ENCODE measurements around the gene MED26.

DNA sequence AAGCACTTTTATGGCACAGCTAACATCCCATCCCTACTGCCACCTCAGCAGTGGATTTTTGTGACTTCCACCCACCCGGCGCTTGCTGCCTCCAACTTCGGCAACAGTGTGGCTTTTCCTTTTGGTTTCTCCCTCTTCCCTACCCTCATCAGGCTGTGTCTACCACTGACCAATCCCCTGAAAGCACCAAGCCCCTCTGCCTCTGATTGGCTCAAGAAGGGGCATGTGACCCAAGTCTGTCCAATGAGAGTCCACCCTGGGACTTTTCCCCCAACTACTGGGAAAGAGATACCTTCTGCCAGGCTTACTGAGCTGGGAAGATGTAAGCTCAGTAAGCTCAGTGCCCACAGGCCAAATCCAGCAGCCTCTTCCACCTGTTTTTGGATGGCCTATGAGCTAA is 26.1 kb upstream of the MED26 start:
- TF ChIP-seq POLR2A (IDR thresholded peaks at IDR 0.05; ENCODE audit: low read length) (no peak), GATA1 (IDR thresholded peaks at IDR 0.05; ENCODE audit: low read depth, low read length) (no peak)

All from erythroblast (primary cell).